Stimulated activated naive B cell treated with anti-CD40 and anti-IgM and Interleukin-4, amounts not matched to agents 10 μg/mL and 1 μg/mL and 100 μg/mL, for 72 hours (primary cell): Measurements from ENCODE around the gene ATOX1.
"Not testable (repeated sequence)": the region's sequence is repeated elsewhere in the genome, so short reads cannot be mapped to it uniquely, and the experiment has no call there.

Source experiments
- ATAC-seq, 2 donors: fragments of 150-1000 bp; cut with Tn5 transposase; replicated peaks; 2 replicates each; pipeline ENCODE4 v1.10.0; 2021; ENCODE audit warnings: moderate library complexity in 1 of 2
- DNase-seq: peaks from one replicate; pipeline ENCODE4 v3.0.0; 2021
- H3K27ac Mint-ChIP-seq: one replicate; pipeline ENCODE4 v1.8.0; 2022; ENCODE audit warnings: mild to moderate bottlenecking, mixed read lengths
- H3K27me3 Mint-ChIP-seq, 2 donors: one replicate each; pipeline ENCODE4 v1.8.0; 2022; ENCODE audit warnings: mixed read lengths in 2 of 2
- H3K36me3 Mint-ChIP-seq, 2 donors: one replicate each; pipeline ENCODE4 v1.8.0; 2022; ENCODE audit warnings: mixed read lengths in 2 of 2, mild to moderate bottlenecking in 1 of 2
- H3K4me1 Mint-ChIP-seq, 2 donors: one replicate each; pipeline ENCODE4 v1.8.0; 2022; ENCODE audit warnings: mixed read lengths in 2 of 2, mild to moderate bottlenecking in 1 of 2
- H3K4me3 Mint-ChIP-seq, 2 donors: one replicate each; pipeline ENCODE4 v1.8.0; 2022; ENCODE audit warnings: mild to moderate bottlenecking in 2 of 2, mixed read lengths in 2 of 2, moderate library complexity in 1 of 2
- H3K9me3 Mint-ChIP-seq, 2 donors: one replicate each; pipeline ENCODE4 v1.8.0; 2022; ENCODE audit warnings: mixed read lengths in 2 of 2, mild to moderate bottlenecking in 1 of 2

Gene ATOX1

DNA sequence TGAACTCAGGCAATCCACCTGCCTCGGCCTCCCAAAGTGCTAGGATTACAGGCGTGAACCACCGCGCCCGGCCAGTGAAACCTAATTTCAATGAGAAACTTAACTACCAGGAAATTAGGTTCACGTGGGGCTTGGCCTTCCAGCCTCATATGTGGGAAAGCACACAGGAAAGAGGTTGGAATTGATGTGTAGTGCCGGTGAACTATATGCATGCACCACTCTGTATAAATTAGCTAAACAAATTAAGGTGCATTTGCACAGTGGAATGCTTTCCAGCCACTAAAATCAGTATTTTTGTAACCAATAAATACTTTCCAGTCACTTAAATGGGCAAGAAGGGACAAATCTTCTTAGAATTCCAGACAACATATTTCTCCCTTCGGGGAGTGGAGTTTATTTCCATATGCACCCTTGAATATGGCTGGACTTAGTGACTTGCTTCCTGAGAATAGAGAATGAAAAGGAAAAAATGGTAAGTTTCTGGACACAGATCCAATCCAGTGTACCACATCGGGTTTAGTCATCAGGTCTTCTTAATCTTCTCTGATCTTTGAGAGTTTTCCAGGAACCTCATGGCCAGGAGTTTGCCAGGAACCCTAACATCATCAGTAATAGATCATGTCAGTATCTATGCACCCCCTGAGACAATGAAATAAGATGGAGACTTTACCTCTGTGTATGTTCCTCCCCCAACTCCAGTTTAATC lies 24.9 kb downstream of the ATOX1 start:
- Mint-ChIP-seq H3K9me3 (peaks cover 0 to 5% of the 10 kb centered on the region in 2 donors), H3K4me3 (no peak overlapping the region)
- no peak for ATAC-seq

DNA sequence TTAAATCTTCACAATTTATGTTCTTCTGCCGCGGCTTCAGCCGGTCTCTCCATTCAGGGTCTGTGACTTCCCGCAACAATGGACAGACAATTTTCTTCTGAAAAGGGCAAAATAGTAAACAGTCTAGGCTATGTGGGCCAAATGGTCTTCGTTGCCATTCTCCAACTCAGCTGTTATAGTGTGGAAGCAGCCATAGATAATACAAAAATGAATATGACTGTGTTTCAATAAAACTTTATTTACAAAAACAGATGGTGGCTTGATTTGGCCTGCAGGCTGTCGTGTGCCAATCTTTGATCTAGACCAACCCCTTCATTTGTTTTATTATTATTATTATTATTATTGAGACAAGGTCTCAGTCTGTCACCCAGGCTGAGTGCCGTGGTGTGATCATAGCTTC lies 28.1 kb downstream of the ATOX1 start:
- Mint-ChIP-seq H3K9me3 (peaks cover 0 to 5% of the 10 kb centered on the region in 2 donors), H3K36me3 (peaks cover 26 to 36% of the 10 kb centered on the region in 2 donors), H3K27me3 (no peaks in the 10 kb centered on the region), H3K4me1 (no peaks in the 10 kb centered on the region), H3K27ac (no peak overlapping the region), H3K4me3 (no peak overlapping the region)
- DNase-seq: no peak
- no peak for ATAC-seq

More for the DNA sequence above, 24.9 kb downstream of the ATOX1 start:
- no peaks in the 10 kb centered on the region for H3K27me3 Mint-ChIP-seq
- DNase-seq: no peak
- peaks cover 34 to 44% of the 10 kb centered on the region in 2 donors for H3K36me3 Mint-ChIP-seq
- no peaks in the 10 kb centered on the region for H3K4me1 Mint-ChIP-seq
- no peak overlapping the region for H3K27ac Mint-ChIP-seq

DNA sequence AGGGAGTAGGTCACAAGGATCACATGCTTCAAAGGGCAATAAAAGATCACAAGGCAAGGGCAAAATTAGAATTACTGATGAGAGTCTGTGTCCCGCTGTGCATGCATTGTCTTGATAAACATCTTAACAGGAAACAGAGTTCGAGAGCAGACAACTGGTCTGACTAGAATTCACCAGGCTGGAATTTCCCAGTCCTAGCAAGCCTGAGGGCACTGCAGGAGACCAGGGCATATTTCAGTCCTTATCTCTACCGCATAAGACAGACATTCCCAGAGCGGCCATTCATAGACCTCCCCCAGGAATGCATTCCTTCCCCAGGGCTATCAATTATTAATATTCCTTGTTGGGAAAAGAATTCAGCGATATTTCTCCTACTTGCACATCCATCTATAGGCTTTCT lies 28.8 kb downstream of the ATOX1 start:
- not testable (repeated sequence) for DNase-seq, H3K9me3 Mint-ChIP-seq, H3K27ac Mint-ChIP-seq, H3K4me3 Mint-ChIP-seq, ATAC-seq, H3K4me1 Mint-ChIP-seq, H3K27me3 Mint-ChIP-seq
- peaks cover 26 to 38% of the 10 kb centered on the region in 2 donors for H3K36me3 Mint-ChIP-seq

DNA sequence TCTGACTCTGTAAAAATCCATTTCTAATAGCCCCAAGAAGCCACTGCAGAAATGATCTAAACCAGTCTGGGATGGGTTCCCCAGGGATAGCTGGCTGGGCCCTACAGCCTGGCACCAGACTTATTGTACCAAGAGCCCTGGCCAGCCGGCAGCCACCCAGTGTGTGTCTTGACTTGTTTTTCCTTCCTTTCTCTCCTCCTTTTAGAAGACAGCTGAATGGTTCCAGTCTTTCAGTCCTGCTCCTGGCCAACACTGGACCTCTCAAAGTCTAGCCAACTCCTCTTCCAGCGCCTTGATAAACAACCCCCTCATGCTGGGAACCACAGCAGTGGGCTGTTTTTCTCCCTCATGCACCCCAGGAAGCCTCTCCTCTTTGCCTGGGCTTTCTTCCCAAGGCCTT lies 34.1 kb downstream of the ATOX1 start:
- Mint-ChIP-seq H3K4me3 (no peak overlapping the region), H3K27me3 (no peaks in the 10 kb centered on the region), H3K27ac (no peak overlapping the region), H3K4me1 (peaks cover 24 to 44% of the 10 kb centered on the region in 2 donors), H3K36me3 (peaks cover 2 to 17% of the 10 kb centered on the region in 2 donors), H3K9me3 (peaks cover 0 to 2% of the 10 kb centered on the region in 2 donors)
- ATAC-seq (no peak), DNase-seq (no peak)

DNA sequence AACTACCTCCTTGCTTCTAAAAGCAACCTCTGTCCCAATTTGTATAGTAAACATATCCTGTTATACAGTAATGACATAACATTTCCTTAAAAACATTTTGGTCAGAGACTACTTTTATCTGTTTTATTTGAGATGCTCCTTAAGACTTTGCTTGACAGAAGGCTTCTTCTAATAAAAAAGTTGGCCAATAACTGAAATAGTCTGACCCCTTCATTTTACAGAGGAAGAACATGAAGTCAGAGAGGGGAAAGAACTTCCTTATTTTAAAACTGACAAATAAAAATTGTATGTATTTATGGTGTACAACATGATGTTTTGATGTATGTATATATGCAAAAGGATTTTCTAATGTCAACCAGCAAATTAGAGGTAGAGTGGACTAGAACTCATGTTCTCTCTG lies 35.9 kb downstream of the ATOX1 start:
- Mint-ChIP-seq H3K36me3 (peaks cover 0 to 8% of the 10 kb centered on the region in 2 donors), H3K27ac (no peak overlapping the region), H3K4me1 (peaks cover 24 to 44% of the 10 kb centered on the region in 2 donors), H3K9me3 (no peaks in the 10 kb centered on the region), H3K27me3 (no peaks in the 10 kb centered on the region), H3K4me3 (no peak overlapping the region)
- no peak for ATAC-seq
- DNase-seq: no peak

DNA sequence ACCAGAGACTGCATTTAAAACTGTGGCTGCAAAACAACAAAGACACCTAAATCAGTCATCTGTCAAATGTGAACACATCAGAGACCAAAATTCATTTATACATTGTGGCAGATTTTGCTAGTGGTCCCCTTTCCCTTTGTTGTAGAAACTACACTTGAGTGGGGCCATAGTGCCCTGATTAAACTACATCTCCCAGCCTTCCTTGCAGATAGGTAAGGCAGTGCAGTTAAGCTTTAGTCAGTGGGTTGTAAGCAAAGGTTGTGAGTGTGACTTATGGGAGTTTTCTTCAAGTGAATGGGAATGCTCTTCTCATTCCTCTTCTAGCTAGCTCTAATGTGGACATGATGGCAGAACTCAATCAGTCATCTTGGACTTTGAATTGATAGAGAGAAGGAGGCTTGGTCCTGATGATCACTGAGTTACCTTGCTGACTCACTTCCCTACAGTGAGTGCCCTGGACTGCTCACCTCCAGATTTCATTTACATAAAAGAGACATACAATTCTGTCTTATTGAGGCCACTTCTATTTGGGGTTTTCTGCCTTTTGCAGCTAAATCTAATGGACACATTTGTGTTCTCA lies 36.5 kb downstream of the ATOX1 start:
- no peaks in the 10 kb centered on the region for H3K27me3 Mint-ChIP-seq

DNA sequence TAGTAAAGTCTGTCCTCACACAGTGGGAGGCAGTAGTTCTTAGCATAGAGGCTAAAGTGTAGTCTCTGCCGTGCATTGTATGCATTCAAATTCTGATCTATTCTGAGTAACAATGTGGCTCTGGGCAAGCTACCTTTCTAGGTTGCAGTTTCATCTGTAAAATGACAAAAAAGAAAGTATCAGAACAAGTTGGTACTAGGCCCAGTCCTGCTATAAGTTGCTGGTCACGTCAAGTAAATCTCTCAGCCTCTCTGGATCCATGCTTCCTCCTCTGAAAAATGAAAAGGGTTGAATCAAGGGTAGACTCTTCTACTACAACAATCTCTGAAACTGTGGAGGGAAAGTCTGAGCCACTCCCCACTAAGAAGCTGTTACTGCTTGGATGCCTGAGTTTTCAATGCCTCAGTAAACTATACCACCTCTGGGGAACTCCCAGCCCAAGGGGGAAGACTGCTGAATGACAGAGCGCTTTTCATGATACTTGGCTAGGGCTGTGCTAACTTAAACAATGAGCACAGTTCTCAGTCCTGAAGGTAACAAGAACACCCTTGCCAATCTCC lies 37.3 kb downstream of the ATOX1 start:
- Mint-ChIP-seq H3K27ac (peak overlapping the region; percentile 94), H3K36me3 (peaks cover 0 to 7% of the 10 kb centered on the region in 2 donors), H3K4me3 (peak overlapping the region; percentile 39 to 63), H3K4me1 (peaks cover 24 to 44% of the 10 kb centered on the region in 2 donors), H3K27me3 (no peaks in the 10 kb centered on the region), H3K9me3 (no peaks in the 10 kb centered on the region)
- ATAC-seq (peak; percentile 95 to 97), DNase-seq (peak; percentile 65)

More for the DNA sequence above, 36.5 kb downstream of the ATOX1 start:
- Mint-ChIP-seq H3K9me3 (no peaks in the 10 kb centered on the region), H3K36me3 (peaks cover 0 to 7% of the 10 kb centered on the region in 2 donors), H3K27ac (peak overlapping the region; percentile 94), H3K4me1 (peaks cover 24 to 44% of the 10 kb centered on the region in 2 donors), H3K4me3 (no peak overlapping the region)
- ATAC-seq: peak; percentile 46 to 48
- DNase-seq: no peak

DNA sequence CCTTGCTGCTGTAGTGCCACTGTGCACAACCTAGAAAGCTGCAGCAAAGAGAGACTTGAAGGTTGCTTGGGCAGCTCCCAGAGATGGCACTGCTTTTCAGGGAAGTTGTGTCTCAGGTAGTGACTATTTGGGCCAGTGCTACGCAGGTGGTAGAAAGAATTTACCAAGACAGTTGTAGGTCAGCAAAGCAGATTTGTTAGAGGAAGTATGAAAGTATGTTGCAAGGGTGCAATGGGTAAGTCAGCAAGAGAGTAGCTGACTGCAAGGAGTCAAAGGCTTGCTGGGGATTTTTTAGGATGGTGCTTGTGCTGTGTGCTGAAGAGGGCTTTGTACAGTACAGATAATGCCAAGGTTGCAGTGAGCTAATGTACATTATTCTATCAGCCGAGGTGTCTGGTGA lies 38.2 kb downstream of the ATOX1 start:
- H3K27ac Mint-ChIP-seq: peak overlapping the region; percentile 62
- no peak overlapping the region for H3K4me3 Mint-ChIP-seq
- H3K27me3 Mint-ChIP-seq: peaks cover 0 to under 1% of the 10 kb centered on the region in 2 donors
- H3K36me3 Mint-ChIP-seq: peaks cover 0 to 7% of the 10 kb centered on the region in 2 donors
- H3K4me1 Mint-ChIP-seq: peaks cover 24 to 44% of the 10 kb centered on the region in 2 donors
- no peak for ATAC-seq
- DNase-seq: no peak
- H3K9me3 Mint-ChIP-seq: no peaks in the 10 kb centered on the region

DNA sequence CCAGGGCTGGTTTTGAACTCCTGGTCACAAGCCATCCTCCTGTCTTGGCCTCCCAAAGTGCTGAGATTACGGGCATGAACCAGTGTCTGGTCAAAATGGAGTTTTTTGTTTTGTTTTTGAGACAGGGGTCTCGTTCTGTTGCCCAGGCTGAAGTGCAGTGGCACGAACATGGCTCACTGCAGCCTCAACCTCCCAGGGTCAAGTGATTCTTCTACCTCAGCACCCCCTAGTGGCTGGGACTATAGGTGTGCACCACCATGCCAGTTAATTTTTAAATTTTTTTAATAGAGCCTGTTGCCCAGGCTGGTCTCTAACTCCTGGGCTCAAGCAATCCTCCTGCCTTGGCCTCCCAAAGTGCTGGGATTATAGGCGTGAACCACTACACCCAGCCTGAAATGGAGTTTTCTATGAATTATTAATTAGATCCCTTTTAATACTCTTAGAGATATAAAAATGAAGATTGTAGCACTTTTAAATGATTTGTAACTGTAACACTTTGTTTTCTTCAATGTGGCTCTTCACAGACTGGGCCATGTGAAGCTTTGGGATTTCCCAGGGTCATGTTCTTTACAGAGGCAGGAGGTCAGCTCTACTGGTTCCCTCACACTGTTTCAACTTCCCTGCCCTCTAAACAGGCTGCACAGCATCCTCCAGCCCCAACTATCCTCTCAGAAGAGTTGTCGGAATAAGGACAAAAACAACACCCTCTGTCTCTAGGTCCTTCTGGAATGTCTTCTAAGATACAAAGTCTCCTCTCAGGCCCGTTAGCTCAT lies 39.0 kb downstream of the ATOX1 start:
- Mint-ChIP-seq H3K4me1 (peaks cover 24 to 41% of the 10 kb centered on the region in 2 donors), H3K36me3 (peaks cover 2 to 4% of the 10 kb centered on the region in 2 donors), H3K27me3 (peaks cover 0 to 6% of the 10 kb centered on the region in 2 donors), H3K9me3 (no peaks in the 10 kb centered on the region), H3K4me3 (no peak overlapping the region), H3K27ac (no peak overlapping the region)
- peak; percentile 13 for DNase-seq
- no peak for ATAC-seq

DNA sequence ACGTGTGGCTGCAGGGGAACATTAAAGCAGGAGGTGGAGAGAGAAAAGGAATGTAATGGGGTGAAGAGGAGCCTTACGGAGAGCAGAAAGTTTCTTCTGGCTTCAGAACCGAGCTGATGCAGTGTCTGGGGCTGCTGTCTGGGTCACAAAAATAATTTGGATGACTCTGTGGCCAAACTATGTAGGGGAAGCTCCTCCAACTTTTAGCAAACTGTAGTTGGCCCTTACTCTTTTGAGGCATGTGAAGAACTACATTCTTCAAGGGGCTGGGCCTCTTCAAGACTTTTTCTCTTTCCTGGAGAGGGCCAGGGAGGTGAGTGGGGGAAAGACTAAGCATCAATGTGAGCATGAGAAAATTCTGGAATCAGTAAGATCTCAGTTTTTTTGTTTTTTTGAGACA lies 39.8 kb downstream of the ATOX1 start:
- H3K4me1 Mint-ChIP-seq: peaks cover 24 to 39% of the 10 kb centered on the region in 2 donors
- no peak overlapping the region for H3K27ac Mint-ChIP-seq
- peaks cover 2 to 3% of the 10 kb centered on the region in 2 donors for H3K36me3 Mint-ChIP-seq
- DNase-seq (no peak), ATAC-seq (no peak)
- no peak overlapping the region for H3K4me3 Mint-ChIP-seq
- H3K27me3 Mint-ChIP-seq: peaks cover 0 to 6% of the 10 kb centered on the region in 2 donors
- no peaks in the 10 kb centered on the region for H3K9me3 Mint-ChIP-seq

DNA sequence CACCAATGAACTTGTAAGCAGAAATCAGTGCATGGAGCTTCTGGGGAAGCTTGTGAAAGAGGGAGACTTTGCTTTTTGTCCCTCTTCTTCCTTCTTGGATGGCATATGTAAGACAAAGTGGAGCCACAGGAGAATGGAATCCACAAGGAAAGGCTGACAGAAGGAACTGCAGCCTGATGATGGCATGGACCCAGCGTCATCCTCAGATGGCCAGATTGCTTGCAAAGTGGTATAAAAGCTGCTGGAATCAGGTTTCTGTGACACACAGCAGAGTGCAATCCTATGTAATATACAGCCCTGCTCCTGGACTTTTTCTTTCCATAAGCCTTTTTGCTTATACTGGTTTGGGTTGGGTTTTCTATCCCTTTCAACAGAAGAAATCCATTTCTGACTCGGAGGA lies 40.3 kb downstream of the ATOX1 start:
- Mint-ChIP-seq H3K4me3 (no peak overlapping the region), H3K4me1 (peaks cover 22 to 37% of the 10 kb centered on the region in 2 donors), H3K36me3 (peaks cover 2 to 3% of the 10 kb centered on the region in 2 donors), H3K9me3 (no peaks in the 10 kb centered on the region), H3K27me3 (peaks cover 0 to 6% of the 10 kb centered on the region in 2 donors), H3K27ac (no peak overlapping the region)
- DNase-seq: no peak
- ATAC-seq: no peak

DNA sequence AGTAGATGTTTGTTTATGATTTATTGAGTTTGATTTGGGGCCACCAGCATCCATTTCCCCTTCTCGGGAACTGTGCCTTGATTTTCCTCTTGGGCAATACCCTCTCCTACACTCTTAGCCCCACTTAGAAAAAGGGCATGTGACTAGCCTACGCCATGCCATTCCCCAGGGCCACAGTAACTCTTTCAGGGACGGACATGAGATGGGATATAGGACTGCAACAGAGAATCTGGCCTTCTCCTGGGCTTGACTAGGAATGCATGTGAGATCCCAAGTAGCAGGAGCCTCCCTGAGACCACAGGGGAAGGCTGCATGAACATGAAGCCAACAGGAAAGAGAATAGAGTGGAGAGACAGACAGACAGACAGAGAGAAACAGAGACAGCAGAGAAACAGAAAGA lies 41.0 kb downstream of the ATOX1 start:
- peaks cover 20 to 29% of the 10 kb centered on the region in 2 donors for H3K4me1 Mint-ChIP-seq
- ATAC-seq (no peak), DNase-seq (no peak)
- H3K4me3 Mint-ChIP-seq: no peak overlapping the region
- peaks cover 2 to 7% of the 10 kb centered on the region in 2 donors for H3K36me3 Mint-ChIP-seq
- H3K27me3 Mint-ChIP-seq: peaks cover 0 to 13% of the 10 kb centered on the region in 2 donors
- H3K27ac Mint-ChIP-seq: peak overlapping the region; percentile 4
- H3K9me3 Mint-ChIP-seq: peaks cover 1 to 2% of the 10 kb centered on the region in 2 donors

DNA sequence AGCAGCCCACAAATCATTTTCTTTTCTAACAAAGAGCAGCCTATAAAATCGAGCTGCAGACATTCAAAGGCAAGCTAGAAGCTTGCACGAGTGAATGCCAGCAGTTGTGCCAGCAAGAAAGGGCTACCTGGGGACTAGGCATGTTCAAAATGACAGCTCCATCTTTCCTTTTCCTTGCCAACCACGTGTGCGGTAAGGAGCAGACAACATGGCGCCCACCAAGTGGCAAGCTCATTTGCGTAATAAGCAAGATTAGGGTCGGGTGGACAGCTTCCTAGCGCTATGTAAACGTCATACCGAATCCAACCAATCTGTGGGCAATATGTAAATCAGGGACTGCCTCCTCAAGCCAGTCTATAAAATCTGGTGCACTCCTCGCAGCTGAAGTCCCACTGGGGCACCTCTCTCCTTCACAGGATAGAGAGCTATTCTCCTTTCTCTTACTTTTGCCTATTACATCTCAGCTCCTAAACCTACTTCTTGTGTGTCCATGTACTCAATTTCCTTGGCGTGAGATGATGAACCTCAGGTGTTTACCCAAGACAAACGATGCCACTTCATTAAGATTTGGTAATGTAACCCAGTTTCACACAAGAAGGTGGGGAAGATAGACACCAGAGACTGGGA lies 49.2 kb downstream of the ATOX1 start:
- ATAC-seq: no peak
- no peak for DNase-seq
- Mint-ChIP-seq H3K27ac (no peak overlapping the region), H3K4me3 (no peak overlapping the region), H3K9me3 (peaks cover 5 to 7% of the 10 kb centered on the region in 2 donors), H3K4me1 (peaks cover 2 to 6% of the 10 kb centered on the region in 2 donors), H3K36me3 (peaks cover 0 to 4% of the 10 kb centered on the region in 2 donors), H3K27me3 (peaks cover 0 to 13% of the 10 kb centered on the region in 2 donors)

DNA sequence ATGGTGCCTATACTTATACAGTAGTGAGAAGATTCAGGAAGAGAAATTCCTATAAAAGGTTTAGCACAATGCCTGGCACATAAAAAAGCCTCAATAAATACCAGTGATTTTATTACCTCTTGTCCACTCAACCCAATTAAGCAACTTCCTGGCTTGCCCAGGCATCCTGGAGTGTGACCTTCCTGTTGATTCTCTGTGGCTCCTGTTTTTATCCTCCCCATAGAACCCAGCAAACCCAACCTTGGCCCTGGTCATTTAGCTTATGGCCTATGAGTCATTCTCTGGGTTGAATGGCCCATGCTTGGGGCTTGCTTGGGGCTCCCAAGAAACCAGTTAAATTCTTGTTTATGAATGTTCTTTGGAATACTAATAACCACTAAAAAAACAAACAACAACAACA lies 50.3 kb downstream of the ATOX1 start:
- Mint-ChIP-seq H3K27ac (no peak overlapping the region), H3K4me3 (no peak overlapping the region), H3K4me1 (peaks cover 7 to 11% of the 10 kb centered on the region in 2 donors), H3K36me3 (peaks cover 0 to 4% of the 10 kb centered on the region in 2 donors), H3K27me3 (peaks cover 0 to 13% of the 10 kb centered on the region in 2 donors), H3K9me3 (peaks cover 5 to 7% of the 10 kb centered on the region in 2 donors)
- ATAC-seq (no peak), DNase-seq (no peak)
